ENCODE measurements around the gene APLP2. TPM values are rescaled to one million over a fixed set of nuclear protein-coding genes. Genes with fewer than 3 reads are reported as not detected.
A peak's percentile ranks its signal among the peaks of the same experiment; 100 is the strongest.

APLP2 gene
- polyA plus RNA-seq, 3 donors: 486 to 622 (median 591) TPM

GRCh38 chr11:130029137-130029536 lies 40.6 kb upstream of the APLP2 start:
- TF ChIP-seq CTCF (IDR thresholded peaks at IDR 0.05): no peak
- 17% methylated on average over 1 of the region's 3 CpGs for WGBS (ENCODE audit: insufficient coverage)
- intact Hi-C loops (cut with micrococcal nuclease): no loop called here

GRCh38 chr11:130031056-130031455 lies 38.6 kb upstream of the APLP2 start:
- H3K27ac ChIP-seq (ENCODE audit: low read depth in 1 of 2, low read length in 2 of 2): no peak overlapping the region
- no peaks in the 10 kb centered on the region for H3K36me3 ChIP-seq (replicated peaks in 1 of 2; ENCODE audit: control insufficient read depth in 1 of 2, insufficient read depth in 2 of 2, low read length in 2 of 2)
- Mint-ChIP-seq H3K27me3 (ENCODE audit: low read depth in 3 of 3) (peaks cover 0 to 2% (median 2%) of the 10 kb centered on the region in 3 donors), H3K4me1 (peaks cover 18% of the 10 kb centered on the region), H3K4me3 (no peak overlapping the region), H3K9me3 (peaks cover 0 to 2% (median 0%) of the 10 kb centered on the region in 7 donors), H3K36me3 (no peaks in the 10 kb centered on the region), H3K27ac (no peak overlapping the region)
- peaks cover 3 to 14% of the 10 kb centered on the region in 2 donors for H3K4me1 ChIP-seq (ENCODE audit: control insufficient read depth in 1 of 2, insufficient read depth in 2 of 2, low read length in 2 of 2)
- no peak for DNase-seq
- H3K9me3 ChIP-seq (replicated peaks in 1 of 2; ENCODE audit: control insufficient read depth in 1 of 2, insufficient read depth in 1 of 2, low read length in 2 of 2): no peaks in the 10 kb centered on the region
- intact Hi-C loops (cut with micrococcal nuclease): no loop called here
- no peaks in the 10 kb centered on the region for H4K20me1 ChIP-seq (ENCODE audit: insufficient read depth, low read length)
- no peak overlapping the region for H3K4me3 ChIP-seq (replicated peaks in 1 of 3; ENCODE audit: low read depth in 2 of 3, low read length in 3 of 3)
- H3K4me2 ChIP-seq (replicated peaks; ENCODE audit: extremely low read depth, low read length, poor library complexity, severe bottlenecking): no peak overlapping the region
- H3K79me2 ChIP-seq (ENCODE audit: insufficient read depth, low read length): no peaks in the 10 kb centered on the region
- no peak for TF ChIP-seq CTCF (IDR thresholded peaks at IDR 0.05)
- H2AFZ ChIP-seq (ENCODE audit: insufficient read depth, low read depth, low read length, poor library complexity, severe bottlenecking): no peak overlapping the region
- no peaks in the 10 kb centered on the region for H3K27me3 ChIP-seq (ENCODE audit: control insufficient read depth in 2 of 2, insufficient read depth in 2 of 2, low read length in 2 of 2)
- H3K9ac ChIP-seq (ENCODE audit: insufficient read depth, low read length, poor library complexity, severe bottlenecking): no peak overlapping the region
- no CpG with 5 or more reads among the region's 1 CpG for WGBS (ENCODE audit: insufficient coverage)

More at GRCh38 chr11:130029137-130029536, 40.6 kb upstream of the APLP2 start:
- Histone ChIP-seq H3K4me1 (ENCODE audit: control insufficient read depth in 1 of 2, insufficient read depth in 2 of 2, low read length in 2 of 2) (peaks cover 3 to 11% of the 10 kb centered on the region in 2 donors), H3K4me3 (replicated peaks in 1 of 3; ENCODE audit: low read depth in 2 of 3, low read length in 3 of 3) (no peak overlapping the region), H3K4me2 (replicated peaks; ENCODE audit: extremely low read depth, low read length, poor library complexity, severe bottlenecking) (no peak overlapping the region), H3K79me2 (ENCODE audit: insufficient read depth, low read length) (no peaks in the 10 kb centered on the region), H4K20me1 (ENCODE audit: insufficient read depth, low read length) (no peaks in the 10 kb centered on the region), H3K9me3 (replicated peaks in 1 of 2; ENCODE audit: control insufficient read depth in 1 of 2, insufficient read depth in 1 of 2, low read length in 2 of 2) (no peaks in the 10 kb centered on the region), H3K27ac (ENCODE audit: low read depth in 1 of 2, low read length in 2 of 2) (no peak overlapping the region), H2AFZ (ENCODE audit: insufficient read depth, low read depth, low read length, poor library complexity, severe bottlenecking) (peak overlapping the region; percentile 52), H3K27me3 (ENCODE audit: control insufficient read depth in 2 of 2, insufficient read depth in 2 of 2, low read length in 2 of 2) (no peaks in the 10 kb centered on the region), H3K36me3 (replicated peaks in 1 of 2; ENCODE audit: control insufficient read depth in 1 of 2, insufficient read depth in 2 of 2, low read length in 2 of 2) (no peaks in the 10 kb centered on the region), H3K9ac (ENCODE audit: insufficient read depth, low read length, poor library complexity, severe bottlenecking) (no peak overlapping the region)
- DNase-seq: no peak
- Mint-ChIP-seq H3K27ac (peak overlapping the region in 1 of 7 donors; percentile 37), H3K4me1 (peaks cover 13% of the 10 kb centered on the region), H3K36me3 (no peaks in the 10 kb centered on the region), H3K27me3 (ENCODE audit: low read depth in 3 of 3) (peaks cover 0 to 2% (median 0%) of the 10 kb centered on the region in 3 donors), H3K9me3 (peaks cover 0 to 2% (median 0%) of the 10 kb centered on the region in 7 donors), H3K4me3 (no peak overlapping the region)
